GM23338 (cell line): ENCODE measurements around the gene PLEKHM1.
"Not testable (repeated sequence)": the region's sequence is repeated elsewhere in the genome, so short reads cannot be mapped to it uniquely, and the experiment has no call there.

ENCODE experiments used
- CREB1 ChIP-seq: fragments of 250-450 bp; sonication (Bioruptor Pico); IDR thresholded peaks from 2 replicates; pipeline ENCODE4 v1.5.0; 2020; ENCODE audit warnings: low read depth, mild to moderate bottlenecking, moderate library complexity
- ETS1 ChIP-seq: IDR thresholded peaks from 2 replicates; pipeline ENCODE4 v1.6.1; 2016; ENCODE audit warnings: antibody characterized with exemption
- EZH2 ChIP-seq: fragments of 200-600 bp; sonication (generic); IDR thresholded peaks from one replicate; pipeline ENCODE4 v1.8.0; 2017; ENCODE audit warnings: antibody characterized with exemption, mild to moderate bottlenecking, low read depth; ENCODE audit not compliant: unreplicated experiment
- EZH2phosphoT487 ChIP-seq: fragments of 200-600 bp; sonication (generic); IDR thresholded peaks from one replicate; pipeline ENCODE4 v1.8.1; 2018; ENCODE audit warnings: antibody characterized with exemption; ENCODE audit not compliant: unreplicated experiment
- JUNB ChIP-seq: IDR thresholded peaks from one replicate; pipeline ENCODE4 v1.6.1; 2016; ENCODE audit warnings: antibody characterized with exemption; ENCODE audit not compliant: unreplicated experiment
- NANOG ChIP-seq: IDR thresholded peaks from 2 replicates; pipeline ENCODE4 v1.6.1; 2016; ENCODE audit warnings: antibody characterized with exemption, borderline replicate concordance
- POLR2AphosphoS5 ChIP-seq: IDR thresholded peaks from 2 replicates; pipeline ENCODE4 v1.6.1; 2016; ENCODE audit warnings: antibody characterized with exemption, low read depth
- STAT1 ChIP-seq: IDR thresholded peaks from one replicate; pipeline ENCODE4 v1.6.1; 2016; ENCODE audit warnings: antibody characterized with exemption; ENCODE audit not compliant: unreplicated experiment
- ZNF114 ChIP-seq: fragments of 250-450 bp; sonication (Bioruptor Pico); IDR thresholded peaks from 2 replicates; pipeline ENCODE4 v1.5.0; 2020; ENCODE audit warnings: mild to moderate bottlenecking, moderate library complexity
- ZNF331 ChIP-seq: fragments of 250-450 bp; sonication (Bioruptor Pico); IDR thresholded peaks from 2 replicates; pipeline ENCODE4 v1.5.0; 2020; ENCODE audit warnings: low read depth, mild to moderate bottlenecking, moderate library complexity
- ZNF462 ChIP-seq: fragments of 250-450 bp; sonication (Bioruptor Pico); IDR thresholded peaks from 2 replicates; pipeline ENCODE4 v1.5.0; 2020; ENCODE audit warnings: mild to moderate bottlenecking, moderate library complexity
- TF ChIP-seq, protein P1 (sequence below): IDR thresholded peaks from one replicate; pipeline ENCODE4 v1.6.1; 2018; ENCODE audit warnings: antibody characterized with exemption; ENCODE audit not compliant: unreplicated experiment
- TF ChIP-seq, protein P2 (sequence below), 2 experiments: fragments of 200-600 bp in 1 of 2; sonication (generic) in 1 of 2; conservative IDR thresholded peaks; 2 replicates each; pipeline versions ENCODE4 v1.5.1 to v1.6.1; 2016 to 2017; ENCODE audit warnings: antibody characterized with exemption in 2 of 2, low read depth in 2 of 2, mild to moderate bottlenecking in 2 of 2, moderate library complexity in 1 of 2

DNA sequence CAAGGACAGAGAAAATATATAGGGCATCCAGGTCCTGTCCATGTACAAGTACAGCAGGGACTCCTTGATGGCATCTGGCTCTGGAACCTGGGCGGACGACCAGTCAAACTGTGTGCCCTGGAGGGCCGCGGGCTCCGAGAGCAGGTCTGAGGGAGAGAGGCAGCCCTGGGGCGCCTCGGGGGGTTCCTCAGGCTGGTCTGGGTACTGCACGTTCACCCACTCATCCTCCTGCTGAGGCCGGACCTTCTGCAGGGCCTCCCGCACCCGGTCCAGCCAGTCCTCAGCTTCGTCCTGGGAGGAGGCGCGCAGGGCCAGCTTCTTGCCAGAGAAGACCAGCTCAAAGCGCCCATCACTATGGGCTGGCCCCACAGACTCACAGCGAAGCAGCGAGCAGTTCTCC, 36.8 kb downstream of the PLEKHM1 start:
- not testable (repeated sequence) for TF ChIP-seq JUNB; EZH2phosphoT487; EZH2; STAT1; NANOG; POLR2AphosphoS5; ZNF331 (CRISPR knock-in tag); CREB1 (CRISPR knock-in tag); ETS1; ZNF114 (CRISPR knock-in tag); ZNF462 (CRISPR knock-in tag)
- TF ChIP-seq, protein P1, sequence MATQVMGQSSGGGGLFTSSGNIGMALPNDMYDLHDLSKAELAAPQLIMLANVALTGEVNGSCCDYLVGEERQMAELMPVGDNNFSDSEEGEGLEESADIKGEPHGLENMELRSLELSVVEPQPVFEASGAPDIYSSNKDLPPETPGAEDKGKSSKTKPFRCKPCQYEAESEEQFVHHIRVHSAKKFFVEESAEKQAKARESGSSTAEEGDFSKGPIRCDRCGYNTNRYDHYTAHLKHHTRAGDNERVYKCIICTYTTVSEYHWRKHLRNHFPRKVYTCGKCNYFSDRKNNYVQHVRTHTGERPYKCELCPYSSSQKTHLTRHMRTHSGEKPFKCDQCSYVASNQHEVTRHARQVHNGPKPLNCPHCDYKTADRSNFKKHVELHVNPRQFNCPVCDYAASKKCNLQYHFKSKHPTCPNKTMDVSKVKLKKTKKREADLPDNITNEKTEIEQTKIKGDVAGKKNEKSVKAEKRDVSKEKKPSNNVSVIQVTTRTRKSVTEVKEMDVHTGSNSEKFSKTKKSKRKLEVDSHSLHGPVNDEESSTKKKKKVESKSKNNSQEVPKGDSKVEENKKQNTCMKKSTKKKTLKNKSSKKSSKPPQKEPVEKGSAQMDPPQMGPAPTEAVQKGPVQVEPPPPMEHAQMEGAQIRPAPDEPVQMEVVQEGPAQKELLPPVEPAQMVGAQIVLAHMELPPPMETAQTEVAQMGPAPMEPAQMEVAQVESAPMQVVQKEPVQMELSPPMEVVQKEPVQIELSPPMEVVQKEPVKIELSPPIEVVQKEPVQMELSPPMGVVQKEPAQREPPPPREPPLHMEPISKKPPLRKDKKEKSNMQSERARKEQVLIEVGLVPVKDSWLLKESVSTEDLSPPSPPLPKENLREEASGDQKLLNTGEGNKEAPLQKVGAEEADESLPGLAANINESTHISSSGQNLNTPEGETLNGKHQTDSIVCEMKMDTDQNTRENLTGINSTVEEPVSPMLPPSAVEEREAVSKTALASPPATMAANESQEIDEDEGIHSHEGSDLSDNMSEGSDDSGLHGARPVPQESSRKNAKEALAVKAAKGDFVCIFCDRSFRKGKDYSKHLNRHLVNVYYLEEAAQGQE, result not testable (repeated sequence)
- TF ChIP-seq, protein P2, sequence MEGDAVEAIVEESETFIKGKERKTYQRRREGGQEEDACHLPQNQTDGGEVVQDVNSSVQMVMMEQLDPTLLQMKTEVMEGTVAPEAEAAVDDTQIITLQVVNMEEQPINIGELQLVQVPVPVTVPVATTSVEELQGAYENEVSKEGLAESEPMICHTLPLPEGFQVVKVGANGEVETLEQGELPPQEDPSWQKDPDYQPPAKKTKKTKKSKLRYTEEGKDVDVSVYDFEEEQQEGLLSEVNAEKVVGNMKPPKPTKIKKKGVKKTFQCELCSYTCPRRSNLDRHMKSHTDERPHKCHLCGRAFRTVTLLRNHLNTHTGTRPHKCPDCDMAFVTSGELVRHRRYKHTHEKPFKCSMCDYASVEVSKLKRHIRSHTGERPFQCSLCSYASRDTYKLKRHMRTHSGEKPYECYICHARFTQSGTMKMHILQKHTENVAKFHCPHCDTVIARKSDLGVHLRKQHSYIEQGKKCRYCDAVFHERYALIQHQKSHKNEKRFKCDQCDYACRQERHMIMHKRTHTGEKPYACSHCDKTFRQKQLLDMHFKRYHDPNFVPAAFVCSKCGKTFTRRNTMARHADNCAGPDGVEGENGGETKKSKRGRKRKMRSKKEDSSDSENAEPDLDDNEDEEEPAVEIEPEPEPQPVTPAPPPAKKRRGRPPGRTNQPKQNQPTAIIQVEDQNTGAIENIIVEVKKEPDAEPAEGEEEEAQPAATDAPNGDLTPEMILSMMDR (conservative IDR thresholded peaks at IDR 0.05; ENCODE audit: low read depth in 2 of 2), result 0 out of 4 replicates have a peak, but pooled peaks of 1 of the 2 experiments have one; percentile 6
